SKM-1 (cell line): ENCODE data around the gene SLC39A1.
A peak's percentile ranks its signal among the peaks of the same experiment; 100 is the strongest.
"Not testable (repeated sequence)": the region's sequence is repeated elsewhere in the genome, so short reads cannot be mapped to it uniquely, and the experiment has no call there.

Experiments used
- DNase-seq: peaks from one replicate; lab custom pipeline; 2025; ENCODE audit not compliant: unreplicated experiment; lab: John Stamatoyannopoulos, UW

SLC39A1 gene

GRCh38 chr1:153963030-153963849 is at the start of gene SLC39A1:
Gene SLC39A1 (minus strand): TSS chr1:153963537. CDS start chr1:153962715, 822 bp downstream.
- peak; percentile 99 for DNase-seq

GRCh38 chr1:154012543-154012942 is 49.2 kb upstream of the SLC39A1 start:
- not testable (repeated sequence) for DNase-seq

- no peak for DNase-seq
Measured at GRCh38 chr1:154012129-154012528, 48.8 kb upstream of the SLC39A1 start.

- no peak for DNase-seq
Measured at GRCh38 chr1:154006136-154006535, 42.8 kb upstream of the SLC39A1 start.

GRCh38 chr1:154000420-154000819 is 37.1 kb upstream of the SLC39A1 start:
- no peak for DNase-seq

- DNase-seq, result not testable (repeated sequence)
Measured at GRCh38 chr1:153996882-153997281, 33.5 kb upstream of the SLC39A1 start.

GRCh38 chr1:153995640-153996039 is 32.3 kb upstream of the SLC39A1 start:
- no peak for DNase-seq

- DNase-seq, result no peak
Measured at GRCh38 chr1:153995202-153995601, 31.9 kb upstream of the SLC39A1 start.

GRCh38 chr1:153991806-153992205 is 28.5 kb upstream of the SLC39A1 start:
- no peak for DNase-seq

- no peak for DNase-seq
Measured at GRCh38 chr1:153991151-153991630, 27.9 kb upstream of the SLC39A1 start.

- peak; percentile 100 for DNase-seq
Measured at GRCh38 chr1:153990468-153991150, 27.3 kb upstream of the SLC39A1 start, which contains the start of gene RPS27. Gene RPS27 (plus strand): TSS chr1:153990762. CDS start chr1:153990797, 35 bp downstream.

GRCh38 chr1:153987621-153988020 is 24.3 kb upstream of the SLC39A1 start:
- DNase-seq, result no peak

GRCh38 chr1:153985941-153986761 is 22.8 kb upstream of the SLC39A1 start, which contains the start of gene RAB13:
Gene RAB13 (minus strand): TSS chr1:153986339. CDS start chr1:153986236, 103 bp downstream.
- no peak for DNase-seq

GRCh38 chr1:153985341-153985912 is 22.1 kb upstream of the SLC39A1 start:
- DNase-seq, result no peak

- no peak for DNase-seq
Measured at GRCh38 chr1:153984123-153984894, 21.0 kb upstream of the SLC39A1 start.

GRCh38 chr1:153981735-153982134 is 18.4 kb upstream of the SLC39A1 start:
- not testable (repeated sequence) for DNase-seq

GRCh38 chr1:153979091-153979490 is 15.8 kb upstream of the SLC39A1 start:
- DNase-seq, result not testable (repeated sequence)

- DNase-seq, result no peak
Measured at GRCh38 chr1:153978274-153978909, 15.1 kb upstream of the SLC39A1 start.
